Stimulated activated CD8-positive, alpha-beta memory T cell treated with anti-CD3 and anti-CD28 coated beads, Interleukin-2, amount 100 ng/mL, for 1 hour (primary cell): ENCODE data around the gene TMEM127.
"Not testable (repeated sequence)": the region's sequence is repeated elsewhere in the genome, so short reads cannot be mapped to it uniquely, and the experiment has no call there.

ENCODE experiments used
- DNase-seq, 2 donors: peaks; one replicate each; pipeline ENCODE4 v3.0.0-alpha.2; 2020; ENCODE audit warnings: low read depth in 2 of 2

Gene TMEM127

DNA sequence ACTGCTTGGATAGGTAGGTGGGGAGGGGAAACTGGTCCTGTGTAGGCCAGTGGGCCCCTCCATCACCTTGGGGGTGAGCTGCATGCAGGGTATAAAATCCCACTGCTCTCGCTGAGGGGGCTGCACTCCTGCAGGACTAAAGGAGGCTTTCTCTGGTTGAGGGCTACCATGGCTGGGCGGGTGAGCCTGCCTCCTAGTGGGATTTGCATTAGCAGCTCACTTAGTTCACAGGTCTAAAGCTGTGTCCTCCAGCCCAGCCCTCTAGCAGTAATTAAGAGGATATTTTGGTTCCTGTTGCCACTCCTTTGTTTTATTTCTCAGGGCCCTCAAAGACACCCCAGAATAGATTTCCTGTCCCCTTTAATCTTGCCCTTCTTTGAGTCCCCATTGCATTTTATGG is 24.6 kb downstream of the TMEM127 start:
- DNase-seq: no peak

- DNase-seq: no peak
Measured at GRCh38 chr2:96240341-96241038, 25.3 kb downstream of the TMEM127 start.

DNA sequence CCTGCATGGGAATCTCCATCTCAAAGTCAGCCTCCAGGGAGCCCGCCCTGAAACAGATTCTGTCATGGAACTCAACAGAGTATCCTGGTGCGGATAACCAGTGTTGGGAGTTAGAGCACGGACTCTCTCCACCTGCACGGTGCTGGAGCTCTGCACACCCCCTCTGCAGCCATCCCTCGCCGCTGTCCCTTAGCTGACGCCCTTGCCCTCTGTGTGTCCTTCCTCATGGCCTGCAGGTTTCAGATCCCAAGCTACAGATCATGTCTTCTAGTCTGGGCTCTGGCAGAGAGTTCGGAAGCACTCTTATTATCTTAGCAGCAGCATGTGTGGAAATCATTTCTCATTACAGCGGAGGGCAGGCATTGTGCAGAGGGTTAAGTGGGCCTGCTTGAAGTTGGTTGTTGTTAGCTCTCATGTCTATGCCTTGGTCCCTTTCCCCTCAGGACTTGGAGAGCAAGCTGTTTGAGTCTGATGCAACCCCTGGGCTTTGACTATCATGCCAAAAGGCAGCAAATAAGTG is 26.0 kb downstream of the TMEM127 start:
- no peak for DNase-seq

DNA sequence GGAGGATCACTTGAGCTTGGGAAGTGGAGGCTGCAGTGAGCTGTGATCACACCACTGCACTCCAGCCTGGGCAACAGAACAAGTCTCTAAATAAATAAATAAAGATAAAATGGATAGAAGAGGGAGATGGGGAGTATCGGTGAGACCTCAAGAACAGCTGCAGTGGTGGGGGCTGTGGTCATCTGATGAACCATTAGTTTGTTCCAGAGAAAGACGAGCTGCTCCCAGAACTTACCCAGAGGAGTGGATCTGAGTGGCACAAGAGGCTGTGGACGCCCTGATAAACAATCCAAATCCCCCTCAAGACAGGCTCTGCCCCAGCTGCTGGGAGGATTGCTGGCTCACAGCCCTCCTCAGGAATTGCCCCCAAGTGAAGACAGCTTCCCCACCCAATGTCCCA is 26.7 kb downstream of the TMEM127 start:
- DNase-seq: no peak

- no peak for DNase-seq
Measured at GRCh38 chr2:96238266-96238665, 27.5 kb downstream of the TMEM127 start.

GRCh38 chr2:96236882-96237281 is 28.9 kb downstream of the TMEM127 start:
- no peak for DNase-seq

GRCh38 chr2:96233880-96234316 is 31.9 kb downstream of the TMEM127 start:
- DNase-seq: no peak

DNA sequence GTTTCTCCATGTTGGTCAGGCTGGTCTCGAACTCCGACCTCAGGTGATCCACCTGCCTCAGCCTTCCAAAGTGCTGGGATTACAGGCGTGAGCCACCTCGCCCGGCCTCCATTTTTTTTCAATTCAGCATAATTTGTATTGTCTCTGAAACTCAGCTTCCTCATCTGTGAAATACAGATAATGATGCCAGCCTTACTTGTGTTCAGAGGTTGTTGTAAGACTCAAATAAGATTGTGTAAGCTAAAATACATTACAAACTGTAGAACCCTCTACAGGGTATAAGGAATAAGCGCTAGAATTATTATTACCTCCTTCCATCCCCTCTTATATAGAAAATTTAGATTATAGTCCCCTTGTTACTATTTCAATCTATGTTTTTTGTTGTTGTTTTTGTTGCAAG is 32.4 kb downstream of the TMEM127 start:
- no peak for DNase-seq

DNA sequence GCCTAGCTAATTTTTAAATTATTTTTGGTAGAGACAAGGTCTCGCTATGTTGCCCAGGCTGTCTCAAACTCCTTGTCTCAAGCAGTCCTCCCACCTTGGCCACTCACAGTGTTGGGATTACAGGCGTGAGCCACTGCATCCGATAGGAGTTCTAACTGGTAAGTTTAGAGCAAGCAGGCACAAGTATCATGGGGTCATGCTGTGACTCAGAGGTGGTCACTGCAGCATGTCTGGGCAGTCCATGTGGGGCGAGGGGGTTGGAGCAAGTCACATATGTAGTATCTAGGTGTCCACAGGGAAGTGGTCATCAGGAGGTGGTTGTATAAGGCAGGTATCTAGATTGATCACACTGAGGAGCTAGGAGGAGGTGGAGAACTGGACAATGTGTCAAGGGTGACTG is 34.5 kb downstream of the TMEM127 start:
- no peak for DNase-seq

GRCh38 chr2:96225016-96225533 is 40.7 kb downstream of the TMEM127 start:
- no peak for DNase-seq

DNA sequence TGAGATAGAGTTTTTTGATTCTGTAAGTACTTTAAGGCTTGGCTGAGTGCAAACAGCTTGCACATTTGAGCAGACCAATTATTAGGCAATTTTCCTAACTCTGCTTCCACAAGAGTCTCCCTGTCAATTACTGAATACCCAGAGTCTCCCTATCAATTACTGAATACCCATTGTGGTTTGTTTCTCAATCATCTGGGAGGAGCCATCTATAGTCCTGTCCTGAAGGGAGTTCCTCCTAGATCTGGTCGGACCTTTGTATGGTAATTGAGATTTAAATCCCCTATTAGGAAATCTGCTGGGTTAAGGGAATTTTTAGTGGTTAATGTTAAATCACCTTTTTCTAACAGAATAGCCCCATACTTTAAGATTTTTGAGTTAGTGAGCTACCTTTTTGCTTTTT is 44.7 kb downstream of the TMEM127 start:
- not testable (repeated sequence) for DNase-seq

GRCh38 chr2:96219959-96220358 is 45.8 kb downstream of the TMEM127 start:
- not testable (repeated sequence) for DNase-seq

- DNase-seq: no peak
Measured at GRCh38 chr2:96218508-96219131, 47.2 kb downstream of the TMEM127 start.

- DNase-seq: no peak
Measured at GRCh38 chr2:96214554-96214953, 51.2 kb downstream of the TMEM127 start.

DNA sequence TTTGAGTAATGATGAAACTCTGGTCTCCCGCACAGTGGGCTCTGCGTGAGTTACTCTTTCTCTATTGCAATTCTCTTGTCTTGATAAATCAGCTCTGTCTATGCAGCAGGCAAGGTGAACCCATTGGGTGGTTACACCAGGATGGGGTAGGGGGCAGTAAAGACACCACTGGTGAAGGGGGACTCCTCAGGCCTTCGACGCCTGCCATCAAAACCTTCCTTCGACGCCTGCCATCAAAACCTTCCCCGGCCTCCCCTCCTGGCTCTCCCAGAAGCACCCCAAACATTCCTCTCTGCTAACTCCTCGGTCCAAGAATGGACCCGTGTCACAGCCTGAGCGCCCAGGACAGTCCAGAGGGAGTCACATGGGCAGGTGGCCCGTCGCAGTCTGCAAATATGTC is 52.4 kb downstream of the TMEM127 start:
- DNase-seq: no peak

DNA sequence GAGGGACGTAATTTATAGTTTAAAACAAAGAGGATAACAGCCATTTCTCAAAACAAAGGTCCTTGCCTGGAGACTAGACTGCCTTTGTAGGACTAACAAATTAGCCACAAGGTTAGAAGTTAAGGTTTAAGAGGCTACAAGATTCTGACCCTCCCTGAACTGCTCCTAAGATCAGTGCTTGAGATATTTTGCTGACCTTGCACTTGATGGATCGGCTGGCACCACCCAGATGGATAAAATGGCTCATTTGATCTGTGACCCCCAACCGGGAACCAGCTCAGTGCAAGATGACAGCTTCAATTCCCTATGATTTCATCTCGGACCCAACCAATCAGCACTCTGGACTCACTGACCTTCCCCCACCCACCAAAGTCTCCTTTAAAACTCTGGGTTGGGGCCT is 53.5 kb downstream of the TMEM127 start:
- DNase-seq: no peak

GRCh38 chr2:96209729-96210085 is 56.1 kb downstream of the TMEM127 start:
- no peak for DNase-seq

DNA sequence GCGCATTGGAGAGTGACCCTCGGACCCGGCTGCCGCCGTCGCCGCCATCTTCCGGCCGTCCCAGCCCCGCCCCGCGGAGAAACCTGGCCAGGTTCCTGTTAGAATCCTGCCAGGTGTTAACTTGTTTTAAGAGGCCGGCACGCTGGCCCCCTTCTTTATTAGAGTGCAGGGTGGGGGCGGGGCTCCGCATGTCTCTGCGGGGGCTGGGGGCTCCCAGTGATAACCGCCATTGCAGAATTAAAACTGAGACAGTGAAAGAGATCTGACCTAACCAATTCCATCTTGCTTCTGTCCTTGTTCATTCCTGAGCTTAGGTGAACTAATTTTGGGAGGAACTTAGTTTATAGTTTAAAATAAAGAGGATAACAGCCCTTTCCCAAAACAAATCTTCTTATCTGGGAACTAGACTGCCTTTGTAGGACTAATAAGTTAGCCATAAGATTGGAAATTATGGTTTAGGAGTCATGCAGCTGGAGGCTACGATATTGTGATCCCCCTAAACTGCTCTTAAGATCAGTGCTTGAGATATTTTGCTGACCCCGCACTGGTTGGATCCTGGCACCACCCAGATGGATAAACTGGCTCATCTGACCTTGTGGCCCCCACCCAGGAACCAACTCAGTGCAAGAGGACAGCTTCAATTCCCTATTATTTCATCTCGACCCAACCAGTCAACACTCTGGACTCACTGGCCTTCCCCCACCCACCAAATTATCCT is 56.6 kb downstream of the TMEM127 start:
- DNase-seq: no peak

GRCh38 chr2:96208143-96209010 is 57.4 kb downstream of the TMEM127 start, which contains the start of gene STARD7:
STARD7 (minus strand) TSS chr2:96208827; CDS start chr2:96208434, 393 bp downstream.
- peak; percentile 91 to 95 for DNase-seq

DNA sequence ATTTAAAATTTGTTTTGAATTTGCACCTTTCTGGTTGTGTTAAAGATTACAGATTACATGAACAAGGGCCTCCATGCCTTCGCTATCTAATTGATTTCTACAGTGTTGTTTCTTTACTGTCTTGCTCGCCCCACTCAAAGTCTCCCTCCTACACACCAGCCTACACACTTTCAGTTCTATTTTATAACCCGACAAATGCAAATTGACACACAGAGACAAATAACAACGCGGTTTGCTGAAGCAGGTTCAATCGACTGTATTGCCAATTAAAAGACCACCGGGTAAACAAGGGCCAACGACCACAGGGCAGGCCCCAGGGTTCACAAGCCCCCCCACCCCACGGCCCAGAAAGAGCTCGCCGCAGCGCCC is 58.0 kb downstream of the TMEM127 start:
- no peak for DNase-seq

GRCh38 chr2:96207073-96207773 is 58.6 kb downstream of the TMEM127 start:
- no peak for DNase-seq
